Measurements from ENCODE around the gene GLI2.
A peak's percentile ranks its signal among the peaks of the same experiment; 100 is the strongest.

Gene GLI2

GRCh38 chr2:120738786-120739437 is 3.2 kb downstream of the GLI2 start:
- DNase-seq (ENCODE audit: low read depth) = no peak

DNA sequence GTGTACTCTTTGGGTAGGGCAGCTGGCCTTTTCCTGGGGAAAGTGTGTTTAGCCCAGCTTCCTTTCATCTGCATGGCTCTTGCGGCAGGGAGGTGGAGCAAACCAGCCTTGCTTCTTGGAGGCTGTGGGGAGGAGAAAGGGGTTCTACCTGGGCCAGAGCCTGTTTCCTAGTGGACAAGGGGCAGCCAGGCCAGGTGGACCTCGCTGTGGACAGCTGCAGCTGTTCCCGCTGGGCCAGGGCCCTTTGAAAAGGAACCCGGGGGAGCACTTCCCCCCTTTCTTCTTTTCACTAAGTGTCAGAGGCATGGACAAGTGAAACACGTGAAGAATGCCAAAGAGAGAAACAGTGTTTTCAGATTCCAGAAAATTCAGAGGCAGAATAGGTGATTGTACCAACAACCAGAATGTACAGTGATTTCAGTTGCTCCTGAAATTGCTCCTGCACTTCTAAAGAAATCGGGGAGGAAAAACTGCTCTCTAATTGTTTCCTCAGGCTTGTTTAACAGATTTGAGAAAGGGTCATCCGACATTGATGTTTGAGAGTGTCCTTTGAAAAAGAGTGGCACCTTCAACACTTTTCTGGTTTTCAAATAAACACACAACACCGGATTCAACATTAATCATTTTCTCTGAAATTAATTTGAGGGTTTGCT is 3.9 kb downstream of the GLI2 start:
- DNase-seq (ENCODE audit: low read depth) = no peak

DNA sequence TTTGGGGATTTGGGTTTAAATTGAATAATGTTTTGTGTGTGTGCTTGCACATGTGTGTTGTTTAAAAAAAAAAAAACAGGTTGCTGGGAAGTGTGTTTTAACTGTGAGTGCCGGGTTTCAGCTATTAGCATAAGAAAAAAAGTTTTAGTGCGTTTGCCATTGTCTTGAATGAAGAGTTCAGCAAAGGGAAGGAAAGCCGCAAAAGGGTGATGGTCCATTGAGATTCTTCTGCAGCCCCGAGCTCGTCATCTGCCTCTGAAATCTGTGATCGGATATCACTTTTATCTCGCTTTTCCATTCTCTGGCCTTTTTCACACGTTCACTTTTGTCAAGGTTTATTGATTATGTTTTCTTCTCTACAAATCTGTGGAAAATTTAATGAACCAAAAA is 4.7 kb downstream of the GLI2 start:
- no peak for DNase-seq (ENCODE audit: low read depth)

DNA sequence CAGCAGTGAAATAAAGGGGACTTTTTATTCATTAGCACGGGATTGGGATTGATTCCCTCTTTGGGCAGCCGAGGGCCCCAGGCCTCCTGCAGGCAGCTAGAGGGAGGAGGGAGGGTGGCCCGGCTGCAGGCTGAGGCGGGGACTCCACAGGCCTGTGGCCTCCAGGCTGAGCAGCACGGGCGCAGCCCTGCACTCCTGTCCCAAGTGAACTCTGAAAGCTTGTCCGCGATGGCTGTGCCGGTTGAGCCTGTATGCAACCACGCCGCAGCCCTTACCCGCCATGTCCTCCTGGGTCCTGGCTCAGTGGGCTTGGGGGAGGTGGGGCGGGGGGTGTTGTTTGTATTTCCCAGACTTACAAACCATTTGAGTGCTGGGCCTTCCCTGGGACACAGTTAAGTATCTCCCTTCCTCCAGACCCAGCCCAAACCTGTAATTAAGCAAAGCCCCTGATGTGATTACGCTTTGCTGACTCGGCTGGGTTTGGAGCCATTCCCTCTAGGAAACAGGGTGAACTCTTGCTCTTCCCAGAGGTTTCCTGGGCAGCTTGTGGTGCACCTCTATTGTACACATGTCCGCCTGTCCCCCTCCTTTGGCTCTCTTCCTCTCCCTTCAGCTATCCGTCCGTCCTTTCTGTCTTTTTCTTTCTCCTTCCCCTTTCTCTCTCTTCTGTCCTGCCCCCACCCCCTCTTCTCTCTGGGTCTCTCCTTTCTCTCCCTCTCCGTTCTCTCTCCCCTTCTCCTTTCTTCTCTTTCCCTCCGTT is 5.3 kb downstream of the GLI2 start:
- no peak for DNase-seq (ENCODE audit: low read depth)

- DNase-seq (ENCODE audit: low read depth) = no peak
Observed at GRCh38 chr2:120741571-120742561, 6.2 kb downstream of the GLI2 start.

GRCh38 chr2:120743657-120744056 is 8.0 kb downstream of the GLI2 start:
- no peak for DNase-seq (ENCODE audit: low read depth)

DNA sequence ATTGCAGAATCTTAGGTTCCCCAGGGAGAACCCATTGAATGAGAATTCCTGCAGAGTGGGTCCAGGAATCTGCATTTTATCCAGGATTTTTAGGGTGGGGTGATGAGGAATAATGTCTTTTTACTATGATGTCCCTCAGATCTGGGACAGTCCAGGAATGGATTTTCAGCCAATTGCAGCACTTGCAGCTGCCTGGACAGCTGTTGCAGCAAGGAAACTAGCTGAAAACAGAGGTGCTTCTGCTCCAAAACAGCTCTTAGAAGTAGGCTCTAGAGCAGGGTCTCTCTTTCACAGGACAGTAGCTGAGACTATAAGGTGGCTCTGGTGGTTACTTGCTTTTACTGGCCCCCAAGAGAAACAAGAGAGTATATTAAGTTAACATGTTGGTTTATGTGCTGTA is 9.1 kb downstream of the GLI2 start:
- DNase-seq (ENCODE audit: low read depth) = no peak

GRCh38 chr2:120745420-120746111 is 9.9 kb downstream of the GLI2 start:
- DNase-seq (ENCODE audit: low read depth) = no peak

DNA sequence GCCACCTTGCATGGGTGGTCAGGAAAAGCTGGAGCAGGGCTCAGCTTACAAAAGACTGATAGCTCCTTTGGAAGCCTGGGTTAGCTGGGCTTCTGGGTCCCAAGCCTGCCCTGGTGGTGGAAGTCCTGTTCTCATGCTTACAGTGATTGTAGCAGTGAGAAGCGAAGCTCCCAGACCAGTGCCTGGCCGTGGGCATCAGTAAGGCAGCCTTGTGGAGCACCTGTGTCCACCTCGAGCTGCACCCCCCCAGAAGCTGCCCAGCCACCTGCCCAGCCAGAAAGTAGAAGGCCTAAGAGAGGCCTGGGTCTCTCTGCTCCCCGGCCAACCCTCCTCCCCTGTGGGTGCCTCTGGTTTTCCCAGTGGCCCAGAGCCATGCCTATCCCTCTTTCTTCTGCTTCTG is 10.5 kb downstream of the GLI2 start:
- no peak for DNase-seq (ENCODE audit: low read depth)

DNA sequence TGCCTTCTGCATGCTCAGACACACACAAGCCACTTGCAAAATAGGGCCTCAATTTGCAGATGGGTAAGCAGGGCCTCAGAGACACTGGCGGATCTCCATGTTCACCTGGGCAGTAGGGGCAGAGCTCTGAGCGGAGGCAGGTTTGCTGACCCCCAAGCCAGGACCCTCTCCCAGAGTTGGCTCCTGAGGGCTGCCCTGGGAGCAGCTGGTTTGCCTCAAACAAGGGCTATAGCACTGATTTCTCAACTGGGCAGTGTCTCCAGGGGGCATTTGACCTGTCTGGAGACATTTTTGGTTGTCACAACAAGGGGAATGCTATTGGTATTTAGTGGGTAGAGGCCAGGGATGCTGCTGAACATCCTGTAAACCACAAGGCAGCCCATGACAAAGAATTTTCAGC is 11.6 kb downstream of the GLI2 start:
- no peak for DNase-seq (ENCODE audit: low read depth)

DNA sequence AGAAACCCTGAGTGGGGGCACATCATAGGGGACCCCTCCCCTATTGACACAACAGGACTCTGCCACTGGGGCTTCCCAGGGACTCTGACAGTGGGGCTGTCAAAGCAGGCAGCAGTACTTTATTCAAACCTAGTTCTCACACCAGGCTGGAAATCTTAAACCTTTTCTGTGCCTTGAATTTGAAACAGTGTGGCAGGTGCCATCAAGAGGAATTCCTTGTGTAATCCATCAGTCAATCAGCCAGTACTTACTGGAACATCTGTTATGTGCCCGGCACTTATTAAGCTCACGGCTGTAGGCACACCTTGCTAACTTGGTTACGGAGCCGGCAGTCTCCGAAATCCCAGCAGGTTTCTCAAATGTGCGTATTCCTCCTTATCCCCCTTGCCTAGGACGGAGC is 12.0 kb downstream of the GLI2 start:
- DNase-seq (ENCODE audit: low read depth) = no peak

- no peak for DNase-seq (ENCODE audit: low read depth)
Observed at GRCh38 chr2:120748310-120748709, 12.6 kb downstream of the GLI2 start.

- DNase-seq (ENCODE audit: low read depth) = no peak
Observed at GRCh38 chr2:120748741-120749140, 13.1 kb downstream of the GLI2 start.

GRCh38 chr2:120749506-120750431 is 14.1 kb downstream of the GLI2 start:
- DNase-seq (ENCODE audit: low read depth) = no peak

DNA sequence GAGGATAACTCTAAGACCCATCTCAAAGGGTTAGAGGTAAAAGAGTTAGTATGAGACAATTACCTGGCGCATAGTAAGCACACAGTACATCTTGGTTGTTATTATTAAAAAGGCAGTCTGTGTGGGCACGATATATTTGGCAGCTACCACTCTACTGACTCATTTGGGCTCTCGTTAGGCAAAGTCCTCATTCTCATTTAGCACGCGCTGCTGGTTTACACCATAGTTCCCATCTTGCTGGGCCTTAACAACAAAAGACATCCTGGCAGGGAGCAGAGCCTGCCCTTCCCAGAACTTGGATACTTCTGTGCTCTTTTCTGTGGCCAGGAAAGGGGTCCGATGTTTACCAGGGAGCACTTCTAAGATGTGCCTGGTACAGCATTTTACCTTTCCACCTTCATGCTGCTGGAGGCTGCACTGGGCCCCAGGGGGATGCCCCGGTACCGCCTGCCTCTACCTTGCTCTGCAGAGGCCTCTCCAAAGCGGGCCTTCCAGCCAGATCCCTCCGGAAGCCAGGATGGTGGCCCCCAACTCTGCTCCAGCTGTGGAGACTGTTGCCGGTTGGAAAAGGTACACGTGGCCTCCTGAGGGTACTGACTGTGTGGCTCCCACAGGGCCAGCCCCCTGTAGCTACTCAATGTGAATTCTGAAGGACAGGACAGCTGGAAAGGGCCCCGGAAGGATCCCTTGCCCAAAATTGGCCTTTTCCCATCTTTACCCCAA is 15.0 kb downstream of the GLI2 start:
- no peak for DNase-seq (ENCODE audit: low read depth)

- peak; percentile 85 for DNase-seq (ENCODE audit: low read depth)
Observed at GRCh38 chr2:120751553-120751952, 15.9 kb downstream of the GLI2 start.

GRCh38 chr2:120754067-120754960 is 18.6 kb downstream of the GLI2 start:
- DNase-seq (ENCODE audit: low read depth) = peak; percentile 85
